Spleen (tissue), 7 donors: ENCODE measurements around the gene MED28.

ENCODE experiments used
- CTCF ChIP-seq, 11 experiments: fragments of 200-600 bp in 7 of 11; fragments of 450-650 bp in 4 of 11; sonication (generic) in 4 of 11; IDR thresholded peaks in 8 of 11; conservative IDR thresholded peaks in 3 of 11; 1 replicate in 7 of 11; 2 replicates in 4 of 11; pipeline versions ENCODE4 v1.4.0 to v1.8.0; 2016 to 2021; ENCODE audit warnings: antibody characterized with exemption in 11 of 11, inconsistent platforms in 4 of 11, mild to moderate bottlenecking in 1 of 11
- POLR2A ChIP-seq, 3 donors: fragments of 450-650 bp; IDR thresholded peaks; one replicate each; pipeline ENCODE4 v1.5.1; 2017; ENCODE audit warnings: antibody characterized with exemption in 3 of 3, mild to moderate bottlenecking in 1 of 3
- donor health status: DM: no; HTN: no; CAD: no; lungs with moderate emphysema.
- donor health status: DM: no; HTN: no; CAD: no.
- donor health status: DM: no; HTN: no; CAD: no.

GRCh38 chr4:17587094-17587822 is 27.2 kb upstream of the MED28 start:
- no peak for TF ChIP-seq CTCF (IDR thresholded peaks at IDR 0.05 in 8 of 11, conservative IDR thresholded peaks at IDR 0.05 in 3 of 11)
- TF ChIP-seq POLR2A (IDR thresholded peaks at IDR 0.05): no peak
